ENCODE measurements around the gene SCUBE1. TPM values are rescaled to one million over a fixed set of nuclear protein-coding genes. Genes with fewer than 3 reads are reported as not detected.

Gene SCUBE1
- total RNA-seq, 1 experiment from 2014 or later, result 0.54 TPM

DNA sequence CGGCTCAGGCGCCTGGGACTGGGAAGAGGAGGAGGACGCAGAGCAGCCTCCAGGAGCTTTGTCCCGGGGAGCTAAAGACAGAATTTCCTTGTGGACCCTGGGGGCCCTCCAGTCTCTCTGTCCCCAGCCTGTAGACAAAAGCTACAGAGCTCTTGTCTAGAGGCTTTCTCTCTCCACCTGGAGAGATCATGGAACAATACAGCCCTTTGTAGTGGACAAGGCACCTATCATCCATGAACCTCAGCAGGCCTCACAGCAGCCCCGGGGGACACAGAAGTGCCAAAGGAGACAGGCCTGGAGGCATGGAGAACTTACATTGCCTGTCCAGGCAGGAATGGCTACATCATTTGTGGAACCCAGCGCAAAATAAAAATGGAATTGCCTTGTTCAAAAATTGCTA, 100.5 kb downstream of the SCUBE1 start:
- no peak for TF ChIP-seq CTCF (IDR thresholded peaks at IDR 0.05; ENCODE audit: unreplicated experiment)
- CTCF ChIA-PET, result interaction anchor here (0.6 kb wide), 1 partner anchor 296 kb away, joined by 3 read pairs; no protein-coding TSS in a partner anchor
- Mint-ChIP-seq H3K4me3 (ENCODE audit: low read depth, unreplicated experiment) (no peak overlapping the region), H3K27ac (ENCODE audit: unreplicated experiment) (no peak overlapping the region), H3K27me3 (ENCODE audit: unreplicated experiment) (peaks cover 22% of the 10 kb centered on the region), H3K9me3 (ENCODE audit: low read depth, unreplicated experiment) (no peaks in the 10 kb centered on the region), H3K4me1 (ENCODE audit: low read depth, unreplicated experiment) (no peaks in the 10 kb centered on the region), H3K36me3 (ENCODE audit: insufficient read depth, unreplicated experiment) (no peaks in the 10 kb centered on the region)
- intact Hi-C loops (cut with micrococcal nuclease; ENCODE audit: unreplicated experiment), result no loop called here
- no TSS peak for BruUV-seq (replicated peaks)
- no peak for DNase-seq

DNA sequence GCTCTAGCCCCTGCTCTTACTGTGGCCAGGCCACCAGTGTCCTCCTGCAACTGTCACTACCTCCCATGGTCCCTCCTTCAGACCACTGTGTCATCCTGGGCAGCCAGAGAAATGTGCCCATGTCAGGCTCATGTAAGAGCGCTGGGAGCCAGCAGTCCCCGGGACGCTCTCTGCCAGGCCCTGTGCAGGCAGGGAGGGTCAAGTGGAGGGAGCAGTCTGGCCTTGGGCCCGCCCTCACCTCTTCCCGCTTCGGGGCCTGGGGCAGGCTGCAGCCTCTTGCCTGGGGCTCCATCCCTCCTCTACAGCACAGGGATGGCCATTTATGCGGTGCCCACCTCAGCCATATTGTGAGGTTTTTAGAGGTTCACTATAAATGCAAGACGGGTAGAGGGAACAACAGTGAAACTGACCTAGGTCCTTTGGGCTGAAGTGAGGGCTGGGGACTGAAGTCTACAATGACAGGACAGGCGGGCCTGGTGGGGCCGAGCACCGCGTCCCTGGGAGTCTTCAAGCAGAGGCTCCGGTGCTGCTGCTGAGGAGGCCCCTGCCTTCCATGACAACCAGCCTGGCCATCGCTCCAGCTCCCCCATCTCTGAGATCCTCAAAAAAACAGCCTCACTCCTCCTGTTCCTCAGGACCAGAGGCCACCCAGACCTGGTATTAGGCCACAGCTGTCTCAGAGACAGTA, 101.3 kb downstream of the SCUBE1 start:
- Mint-ChIP-seq H3K4me1 (ENCODE audit: low read depth, unreplicated experiment) (no peaks in the 10 kb centered on the region), H3K9me3 (ENCODE audit: low read depth, unreplicated experiment) (no peaks in the 10 kb centered on the region), H3K27me3 (ENCODE audit: unreplicated experiment) (peaks cover 28% of the 10 kb centered on the region), H3K27ac (ENCODE audit: unreplicated experiment) (peak overlapping the region; percentile 27), H3K36me3 (ENCODE audit: insufficient read depth, unreplicated experiment) (no peaks in the 10 kb centered on the region), H3K4me3 (ENCODE audit: low read depth, unreplicated experiment) (no peak overlapping the region)
- CTCF ChIA-PET, result interaction anchor here (0.6 kb wide), 1 partner anchor 297 kb away, joined by 3 read pairs; no protein-coding TSS in a partner anchor
- DNase-seq, result no peak
- intact Hi-C loops (cut with micrococcal nuclease; ENCODE audit: unreplicated experiment), result no loop called here
- TF ChIP-seq CTCF (IDR thresholded peaks at IDR 0.05; ENCODE audit: unreplicated experiment), result no peak
- no TSS peak for BruUV-seq (replicated peaks)

DNA sequence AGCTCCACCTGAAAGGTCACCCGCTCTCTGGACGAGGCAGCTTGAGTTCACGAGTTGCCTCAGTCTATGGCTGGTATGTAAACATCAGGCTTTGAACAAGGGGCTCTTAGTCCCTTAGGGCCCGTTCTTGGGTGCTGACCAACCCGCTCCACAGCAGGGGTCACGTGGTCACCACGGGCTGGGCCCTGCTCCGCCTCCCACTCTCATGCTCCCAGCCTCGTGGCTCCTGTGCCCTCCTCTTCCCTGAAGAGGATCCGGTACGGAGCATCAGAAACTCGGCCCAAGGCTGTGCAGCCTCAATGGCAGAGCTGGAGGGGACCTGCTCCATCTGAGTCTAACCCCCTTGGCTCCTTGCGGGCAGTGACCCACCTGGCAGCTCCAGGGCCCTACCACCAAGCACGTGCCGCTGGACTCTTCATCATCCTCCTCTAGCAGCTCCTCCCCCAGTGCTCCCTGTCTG, 102.0 kb downstream of the SCUBE1 start:
- CTCF ChIA-PET, result no interaction called here
- H3K36me3 Mint-ChIP-seq (ENCODE audit: insufficient read depth, unreplicated experiment), result no peaks in the 10 kb centered on the region
- H3K4me3 Mint-ChIP-seq (ENCODE audit: low read depth, unreplicated experiment), result no peak overlapping the region
- no peak for TF ChIP-seq CTCF (IDR thresholded peaks at IDR 0.05; ENCODE audit: unreplicated experiment)
- peak overlapping the region; percentile 27 for H3K27ac Mint-ChIP-seq (ENCODE audit: unreplicated experiment)
- no peak for DNase-seq
- no TSS peak for BruUV-seq (replicated peaks)
- no peaks in the 10 kb centered on the region for H3K4me1 Mint-ChIP-seq (ENCODE audit: low read depth, unreplicated experiment)
- H3K9me3 Mint-ChIP-seq (ENCODE audit: low read depth, unreplicated experiment), result no peaks in the 10 kb centered on the region
- intact Hi-C loops (cut with micrococcal nuclease; ENCODE audit: unreplicated experiment), result no loop called here
- peaks cover 30% of the 10 kb centered on the region for H3K27me3 Mint-ChIP-seq (ENCODE audit: unreplicated experiment)

DNA sequence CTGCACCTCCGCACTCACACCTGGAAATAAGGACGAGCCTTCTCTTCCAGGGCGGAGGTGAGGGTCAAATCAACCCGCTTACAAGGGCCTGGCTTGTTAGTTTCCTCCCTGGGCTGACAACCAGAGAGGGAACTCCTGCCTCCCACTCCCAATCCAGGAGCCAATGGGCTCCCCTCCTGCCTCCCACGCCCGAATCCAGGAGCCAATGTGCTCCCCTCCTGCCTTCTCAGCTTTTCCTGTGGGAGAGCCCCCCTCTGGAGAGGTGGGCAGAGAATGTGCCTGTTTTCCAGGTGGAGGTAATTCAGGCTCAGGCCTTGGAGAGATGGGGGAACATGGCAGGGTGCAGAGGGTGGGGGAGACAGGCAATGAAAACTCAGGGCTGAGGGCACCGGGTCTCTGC, 102.6 kb downstream of the SCUBE1 start:
- intact Hi-C loops (cut with micrococcal nuclease; ENCODE audit: unreplicated experiment), result no loop called here
- no TSS peak for BruUV-seq (replicated peaks)
- Mint-ChIP-seq H3K27me3 (ENCODE audit: unreplicated experiment) (peaks cover 36% of the 10 kb centered on the region), H3K4me1 (ENCODE audit: low read depth, unreplicated experiment) (no peaks in the 10 kb centered on the region), H3K27ac (ENCODE audit: unreplicated experiment) (no peak overlapping the region), H3K9me3 (ENCODE audit: low read depth, unreplicated experiment) (no peaks in the 10 kb centered on the region), H3K36me3 (ENCODE audit: insufficient read depth, unreplicated experiment) (no peaks in the 10 kb centered on the region), H3K4me3 (ENCODE audit: low read depth, unreplicated experiment) (no peak overlapping the region)
- CTCF ChIA-PET, result no interaction called here
- DNase-seq, result no peak
- TF ChIP-seq CTCF (IDR thresholded peaks at IDR 0.05; ENCODE audit: unreplicated experiment), result no peak
